GM18873 (cell line): ENCODE data around the gene TLE4.
"Not testable (repeated sequence)": the region's sequence is repeated elsewhere in the genome, so short reads cannot be mapped to it uniquely, and the experiment has no call there.

Source experiments
- ATAC-seq: cut with Tn5 transposase; IDR thresholded peaks from one replicate; pipeline ENCODE4 v1.9.1; 2021; ENCODE audit warnings: mild to moderate bottlenecking, moderate library complexity, moderate number of reproducible peaks; ENCODE audit not compliant: unreplicated experiment, low FRiP score

The TLE4 gene

GRCh38 chr9:79571309-79572031 lies at the start of gene TLE4:
TLE4 (plus strand) TSS chr9:79571965; CDS start chr9:79572791, 826 bp downstream.
- peak; percentile 94 for ATAC-seq

- no peak for ATAC-seq
Measured at GRCh38 chr9:79522793-79523192, 49.0 kb upstream of the TLE4 start.

GRCh38 chr9:79524266-79524665 lies 47.5 kb upstream of the TLE4 start:
- ATAC-seq: no peak

GRCh38 chr9:79526149-79526672 lies 45.6 kb upstream of the TLE4 start:
- ATAC-seq: no peak

GRCh38 chr9:79535534-79535933 lies 36.2 kb upstream of the TLE4 start:
- ATAC-seq: no peak

- ATAC-seq: no peak
Measured at GRCh38 chr9:79537838-79538237, 33.9 kb upstream of the TLE4 start.

- no peak for ATAC-seq
Measured at GRCh38 chr9:79542735-79543620, 28.8 kb upstream of the TLE4 start.

- ATAC-seq: not testable (repeated sequence)
Measured at GRCh38 chr9:79544375-79544774, 27.4 kb upstream of the TLE4 start.

GRCh38 chr9:79551586-79551985 lies 20.2 kb upstream of the TLE4 start:
- no peak for ATAC-seq

GRCh38 chr9:79551994-79552393 lies 19.8 kb upstream of the TLE4 start:
- no peak for ATAC-seq

- no peak for ATAC-seq
Measured at GRCh38 chr9:79555474-79556089, 16.2 kb upstream of the TLE4 start.

- no peak for ATAC-seq
Measured at GRCh38 chr9:79559495-79560181, 12.1 kb upstream of the TLE4 start.

GRCh38 chr9:79562749-79563386 lies 8.9 kb upstream of the TLE4 start:
- ATAC-seq: no peak

- ATAC-seq: no peak
Measured at GRCh38 chr9:79564105-79564504, 7.7 kb upstream of the TLE4 start.

GRCh38 chr9:79565245-79565644 lies 6.5 kb upstream of the TLE4 start:
- ATAC-seq: peak; percentile 96

- ATAC-seq: no peak
Measured at GRCh38 chr9:79567671-79568098, 4.1 kb upstream of the TLE4 start.

- ATAC-seq: no peak
Measured at GRCh38 chr9:79568337-79569101, 3.2 kb upstream of the TLE4 start.

- no peak for ATAC-seq
Measured at GRCh38 chr9:79569814-79570447, 1.8 kb upstream of the TLE4 start.
